ENCODE data around the gene CALCR. TPM values are rescaled to one million over a fixed set of nuclear protein-coding genes. Genes with fewer than 3 reads are reported as not detected.
A peak's percentile ranks its signal among the peaks of the same experiment; 100 is the strongest.

Gene CALCR
- total RNA-seq, 1 experiment from 2014 or later, result not detected

- H3K79me2 ChIP-seq (ENCODE audit: low read length), result no peaks in the 10 kb centered on the region
- H3K9ac ChIP-seq (ENCODE audit: low read length), result no peak overlapping the region
- H3K9me3 ChIP-seq (ENCODE audit: low read length), result no peaks in the 10 kb centered on the region
- H3K27ac ChIP-seq (ENCODE audit: low read length), result no peak overlapping the region
- no peaks in the 10 kb centered on the region for H3K36me3 ChIP-seq (ENCODE audit: insufficient read depth, low read length)
- no peaks in the 10 kb centered on the region for H3K9me2 ChIP-seq (replicated peaks; ENCODE audit: insufficient read depth, low read length)
- no peak for DNase-seq
- no peaks in the 10 kb centered on the region for H3K27me3 ChIP-seq (ENCODE audit: low read length)
- no peaks in the 10 kb centered on the region for H3K4me1 ChIP-seq (ENCODE audit: low read length)
- no peak overlapping the region for H2AFZ ChIP-seq (ENCODE audit: low read length)
- H4K20me1 ChIP-seq (ENCODE audit: insufficient read depth, low read depth, low read length), result no peaks in the 10 kb centered on the region
- H3K4me3 ChIP-seq (ENCODE audit: low read length), result no peak overlapping the region
- H3K4me2 ChIP-seq (ENCODE audit: low read depth, low read length, poor library complexity, severe bottlenecking), result no peak overlapping the region
Observed at GRCh38 chr7:93551931-93552330, 22.6 kb downstream of the CALCR start.

GRCh38 chr7:93551063-93551895 lies 23.2 kb downstream of the CALCR start:
- Histone ChIP-seq H3K4me2 (ENCODE audit: low read depth, low read length, poor library complexity, severe bottlenecking) (no peak overlapping the region), H3K4me3 (ENCODE audit: low read length) (no peak overlapping the region), H2AFZ (ENCODE audit: low read length) (no peak overlapping the region), H3K79me2 (ENCODE audit: low read length) (no peaks in the 10 kb centered on the region), H3K27ac (ENCODE audit: low read length) (no peak overlapping the region), H3K4me1 (ENCODE audit: low read length) (no peaks in the 10 kb centered on the region), H3K9me2 (replicated peaks; ENCODE audit: insufficient read depth, low read length) (no peaks in the 10 kb centered on the region), H3K27me3 (ENCODE audit: low read length) (no peaks in the 10 kb centered on the region), H4K20me1 (ENCODE audit: insufficient read depth, low read depth, low read length) (no peaks in the 10 kb centered on the region), H3K36me3 (ENCODE audit: insufficient read depth, low read length) (no peaks in the 10 kb centered on the region), H3K9ac (ENCODE audit: low read length) (no peak overlapping the region), H3K9me3 (ENCODE audit: low read length) (no peaks in the 10 kb centered on the region)
- DNase-seq, result peak; percentile 74

- no peak overlapping the region for H2AFZ ChIP-seq (ENCODE audit: low read length)
- H3K79me2 ChIP-seq (ENCODE audit: low read length), result no peaks in the 10 kb centered on the region
Observed at GRCh38 chr7:93547716-93548115, 26.8 kb downstream of the CALCR start.

GRCh38 chr7:93544691-93545090 lies 29.8 kb downstream of the CALCR start:
- Histone ChIP-seq H4K20me1 (ENCODE audit: insufficient read depth, low read depth, low read length) (no peaks in the 10 kb centered on the region), H3K4me2 (ENCODE audit: low read depth, low read length, poor library complexity, severe bottlenecking) (no peak overlapping the region), H3K27ac (ENCODE audit: low read length) (no peak overlapping the region), H3K36me3 (ENCODE audit: insufficient read depth, low read length) (no peaks in the 10 kb centered on the region), H3K4me3 (ENCODE audit: low read length) (no peak overlapping the region), H2AFZ (ENCODE audit: low read length) (no peak overlapping the region), H3K9me3 (ENCODE audit: low read length) (no peaks in the 10 kb centered on the region), H3K9me2 (replicated peaks; ENCODE audit: insufficient read depth, low read length) (no peaks in the 10 kb centered on the region), H3K9ac (ENCODE audit: low read length) (no peak overlapping the region), H3K4me1 (ENCODE audit: low read length) (no peaks in the 10 kb centered on the region), H3K79me2 (ENCODE audit: low read length) (no peaks in the 10 kb centered on the region), H3K27me3 (ENCODE audit: low read length) (no peaks in the 10 kb centered on the region)
- no peak for DNase-seq

More at GRCh38 chr7:93547716-93548115, 26.8 kb downstream of the CALCR start:
- H3K4me3 ChIP-seq (ENCODE audit: low read length), result no peak overlapping the region
- no peaks in the 10 kb centered on the region for H3K9me3 ChIP-seq (ENCODE audit: low read length)
- no peak for DNase-seq
- no peaks in the 10 kb centered on the region for H4K20me1 ChIP-seq (ENCODE audit: insufficient read depth, low read depth, low read length)
- H3K4me2 ChIP-seq (ENCODE audit: low read depth, low read length, poor library complexity, severe bottlenecking), result no peak overlapping the region
- H3K27me3 ChIP-seq (ENCODE audit: low read length), result no peaks in the 10 kb centered on the region
- no peak overlapping the region for H3K27ac ChIP-seq (ENCODE audit: low read length)
- H3K36me3 ChIP-seq (ENCODE audit: insufficient read depth, low read length), result no peaks in the 10 kb centered on the region
- H3K9me2 ChIP-seq (replicated peaks; ENCODE audit: insufficient read depth, low read length), result no peaks in the 10 kb centered on the region
- H3K9ac ChIP-seq (ENCODE audit: low read length), result no peak overlapping the region
- no peaks in the 10 kb centered on the region for H3K4me1 ChIP-seq (ENCODE audit: low read length)

- no peaks in the 10 kb centered on the region for H3K9me3 ChIP-seq (ENCODE audit: low read length)
- no peaks in the 10 kb centered on the region for H3K36me3 ChIP-seq (ENCODE audit: insufficient read depth, low read length)
- no peaks in the 10 kb centered on the region for H3K4me1 ChIP-seq (ENCODE audit: low read length)
- no peak overlapping the region for H3K9ac ChIP-seq (ENCODE audit: low read length)
- H2AFZ ChIP-seq (ENCODE audit: low read length), result no peak overlapping the region
- H3K79me2 ChIP-seq (ENCODE audit: low read length), result no peaks in the 10 kb centered on the region
- H3K9me2 ChIP-seq (replicated peaks; ENCODE audit: insufficient read depth, low read length), result no peaks in the 10 kb centered on the region
- H3K4me3 ChIP-seq (ENCODE audit: low read length), result no peak overlapping the region
- DNase-seq, result no peak
- no peaks in the 10 kb centered on the region for H3K27me3 ChIP-seq (ENCODE audit: low read length)
- no peaks in the 10 kb centered on the region for H4K20me1 ChIP-seq (ENCODE audit: insufficient read depth, low read depth, low read length)
- H3K4me2 ChIP-seq (ENCODE audit: low read depth, low read length, poor library complexity, severe bottlenecking), result no peak overlapping the region
- H3K27ac ChIP-seq (ENCODE audit: low read length), result no peak overlapping the region
Observed at GRCh38 chr7:93538061-93538460, 36.5 kb downstream of the CALCR start.

- Histone ChIP-seq H3K4me2 (ENCODE audit: low read depth, low read length, poor library complexity, severe bottlenecking) (no peak overlapping the region), H3K27ac (ENCODE audit: low read length) (no peak overlapping the region), H3K4me1 (ENCODE audit: low read length) (peaks cover 2% of the 10 kb centered on the region; the same call in 1 of the 2 replicates), H3K79me2 (ENCODE audit: low read length) (no peaks in the 10 kb centered on the region), H3K9me2 (replicated peaks; ENCODE audit: insufficient read depth, low read length) (no peaks in the 10 kb centered on the region), H3K36me3 (ENCODE audit: insufficient read depth, low read length) (no peaks in the 10 kb centered on the region), H3K4me3 (ENCODE audit: low read length) (no peak overlapping the region), H3K9ac (ENCODE audit: low read length) (no peak overlapping the region), H3K9me3 (ENCODE audit: low read length) (no peaks in the 10 kb centered on the region), H2AFZ (ENCODE audit: low read length) (no peak overlapping the region), H3K27me3 (ENCODE audit: low read length) (no peaks in the 10 kb centered on the region), H4K20me1 (ENCODE audit: insufficient read depth, low read depth, low read length) (no peaks in the 10 kb centered on the region)
- DNase-seq, result no peak
Observed at GRCh38 chr7:93535616-93536015, 38.9 kb downstream of the CALCR start.

- no peak overlapping the region for H3K27ac ChIP-seq (ENCODE audit: low read length)
- no peak overlapping the region for H2AFZ ChIP-seq (ENCODE audit: low read length)
- no peaks in the 10 kb centered on the region for H4K20me1 ChIP-seq (ENCODE audit: insufficient read depth, low read depth, low read length)
- peaks cover 3% of the 10 kb centered on the region; the same call in 1 of the 2 replicates for H3K4me1 ChIP-seq (ENCODE audit: low read length)
- H3K9me3 ChIP-seq (ENCODE audit: low read length), result no peaks in the 10 kb centered on the region
- no peaks in the 10 kb centered on the region for H3K36me3 ChIP-seq (ENCODE audit: insufficient read depth, low read length)
- no peaks in the 10 kb centered on the region for H3K79me2 ChIP-seq (ENCODE audit: low read length)
- H3K4me2 ChIP-seq (ENCODE audit: low read depth, low read length, poor library complexity, severe bottlenecking), result no peak overlapping the region
- no peaks in the 10 kb centered on the region for H3K9me2 ChIP-seq (replicated peaks; ENCODE audit: insufficient read depth, low read length)
- DNase-seq, result peak; percentile 43
- H3K9ac ChIP-seq (ENCODE audit: low read length), result no peak overlapping the region
- H3K4me3 ChIP-seq (ENCODE audit: low read length), result no peak overlapping the region
- H3K27me3 ChIP-seq (ENCODE audit: low read length), result no peaks in the 10 kb centered on the region
Observed at GRCh38 chr7:93530701-93531100, 43.8 kb downstream of the CALCR start.

GRCh38 chr7:93516834-93517233 lies 57.7 kb downstream of the CALCR start:
- H4K20me1 ChIP-seq (ENCODE audit: insufficient read depth, low read depth, low read length), result no peaks in the 10 kb centered on the region
- H3K36me3 ChIP-seq (ENCODE audit: insufficient read depth, low read length), result no peaks in the 10 kb centered on the region
- H3K9me2 ChIP-seq (replicated peaks; ENCODE audit: insufficient read depth, low read length), result no peaks in the 10 kb centered on the region
- H3K9ac ChIP-seq (ENCODE audit: low read length), result no peak overlapping the region
- no peak overlapping the region for H3K4me3 ChIP-seq (ENCODE audit: low read length)
- no peak overlapping the region for H2AFZ ChIP-seq (ENCODE audit: low read length)
- H3K4me2 ChIP-seq (ENCODE audit: low read depth, low read length, poor library complexity, severe bottlenecking), result no peak overlapping the region
- no peaks in the 10 kb centered on the region for H3K9me3 ChIP-seq (ENCODE audit: low read length)
- no peak overlapping the region for H3K27ac ChIP-seq (ENCODE audit: low read length)
- no peaks in the 10 kb centered on the region for H3K79me2 ChIP-seq (ENCODE audit: low read length)
- no peak for DNase-seq
- no peaks in the 10 kb centered on the region for H3K4me1 ChIP-seq (ENCODE audit: low read length)
- no peaks in the 10 kb centered on the region for H3K27me3 ChIP-seq (ENCODE audit: low read length)

All from Karpas-422 (cell line).